GM12872 (cell line): Measurements from ENCODE around the gene HS1BP3.
A peak's percentile ranks its signal among the peaks of the same experiment; 100 is the strongest.

Experiments used
- TF ChIP-seq, protein P1 (sequence below): IDR thresholded peaks from 3 replicates; pipeline ENCODE4 v1.5.1; 2011; ENCODE audit warnings: low read depth, mild to moderate bottlenecking, low read length, moderate library complexity; ENCODE audit not compliant: insufficient read depth

HS1BP3 gene

DNA sequence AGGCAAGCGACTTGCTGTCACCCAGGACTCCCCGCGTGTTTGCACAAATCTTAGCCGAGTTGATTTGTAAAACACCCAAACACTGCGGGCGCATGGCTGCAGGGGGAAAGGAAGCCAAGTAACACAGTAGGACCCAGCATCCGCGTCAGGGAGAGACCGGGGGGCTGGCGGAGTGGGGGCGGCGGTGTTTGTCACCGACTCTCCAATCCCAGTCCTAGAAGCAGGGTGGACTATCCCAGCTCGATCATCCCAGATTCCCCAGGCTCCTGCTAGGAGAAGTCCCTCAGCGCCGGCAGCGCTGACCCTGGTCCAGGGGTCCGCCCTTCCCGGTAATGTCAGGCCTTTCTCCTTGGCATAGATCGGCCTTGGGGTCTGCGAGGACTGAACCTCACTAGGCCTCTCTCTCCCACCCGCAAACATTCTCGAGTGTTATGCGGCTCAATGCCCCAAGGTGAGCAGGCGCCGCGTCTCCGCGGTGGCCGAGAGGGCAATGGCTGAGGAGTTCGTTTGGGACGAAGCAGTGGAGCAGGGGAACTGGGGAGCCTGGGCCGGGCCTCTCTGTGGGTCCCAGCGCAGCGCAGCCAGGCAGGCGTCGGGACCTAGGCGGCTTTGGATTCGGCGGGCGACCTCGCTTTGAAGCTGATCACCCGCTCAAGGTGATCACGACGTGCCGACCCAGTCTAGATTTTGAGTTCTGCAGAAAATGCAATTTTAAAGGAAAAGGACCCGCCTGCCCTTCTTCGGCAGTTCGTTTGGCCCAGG lies 14.5 kb upstream of the HS1BP3 start:
- TF ChIP-seq, protein P1, sequence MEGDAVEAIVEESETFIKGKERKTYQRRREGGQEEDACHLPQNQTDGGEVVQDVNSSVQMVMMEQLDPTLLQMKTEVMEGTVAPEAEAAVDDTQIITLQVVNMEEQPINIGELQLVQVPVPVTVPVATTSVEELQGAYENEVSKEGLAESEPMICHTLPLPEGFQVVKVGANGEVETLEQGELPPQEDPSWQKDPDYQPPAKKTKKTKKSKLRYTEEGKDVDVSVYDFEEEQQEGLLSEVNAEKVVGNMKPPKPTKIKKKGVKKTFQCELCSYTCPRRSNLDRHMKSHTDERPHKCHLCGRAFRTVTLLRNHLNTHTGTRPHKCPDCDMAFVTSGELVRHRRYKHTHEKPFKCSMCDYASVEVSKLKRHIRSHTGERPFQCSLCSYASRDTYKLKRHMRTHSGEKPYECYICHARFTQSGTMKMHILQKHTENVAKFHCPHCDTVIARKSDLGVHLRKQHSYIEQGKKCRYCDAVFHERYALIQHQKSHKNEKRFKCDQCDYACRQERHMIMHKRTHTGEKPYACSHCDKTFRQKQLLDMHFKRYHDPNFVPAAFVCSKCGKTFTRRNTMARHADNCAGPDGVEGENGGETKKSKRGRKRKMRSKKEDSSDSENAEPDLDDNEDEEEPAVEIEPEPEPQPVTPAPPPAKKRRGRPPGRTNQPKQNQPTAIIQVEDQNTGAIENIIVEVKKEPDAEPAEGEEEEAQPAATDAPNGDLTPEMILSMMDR: no peak

DNA sequence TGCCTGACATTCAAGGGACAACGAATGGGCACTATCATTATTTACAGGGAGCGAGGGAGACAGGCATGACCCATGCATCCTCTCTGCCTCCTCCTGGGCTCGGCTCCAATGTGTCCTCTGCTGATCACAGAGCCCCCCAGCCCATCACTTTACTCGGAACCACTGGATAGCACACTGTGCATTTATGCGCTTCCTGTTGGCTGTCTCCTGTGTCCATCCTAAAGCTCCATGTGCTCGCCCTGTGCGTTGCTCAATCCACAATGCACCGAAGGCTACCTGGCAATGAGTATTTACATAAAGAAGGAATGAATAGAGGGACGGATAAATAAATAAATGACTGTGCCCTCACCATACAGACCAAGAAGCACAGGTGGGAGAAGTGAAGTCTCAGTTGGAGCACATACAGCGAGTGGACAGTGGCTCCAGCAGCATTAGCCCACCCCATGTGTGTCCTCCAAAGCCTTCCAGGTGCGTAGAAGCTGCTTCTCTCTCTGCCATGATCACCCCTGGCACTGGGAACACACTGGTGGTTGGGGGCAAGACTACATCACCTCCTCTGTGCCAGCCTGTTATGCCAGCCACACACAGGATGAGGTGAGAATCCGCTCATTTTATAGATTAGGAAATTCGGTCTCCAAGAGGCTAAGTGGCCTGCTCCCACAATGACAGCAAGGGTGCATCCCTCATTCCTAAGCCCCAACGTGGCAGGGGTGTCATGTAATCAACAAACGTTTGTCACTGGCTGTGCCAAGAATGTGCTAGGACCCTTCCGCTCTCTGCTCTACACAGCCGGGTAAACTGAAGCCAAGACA lies 13.7 kb upstream of the HS1BP3 start:
- TF ChIP-seq, protein P1: no peak

DNA sequence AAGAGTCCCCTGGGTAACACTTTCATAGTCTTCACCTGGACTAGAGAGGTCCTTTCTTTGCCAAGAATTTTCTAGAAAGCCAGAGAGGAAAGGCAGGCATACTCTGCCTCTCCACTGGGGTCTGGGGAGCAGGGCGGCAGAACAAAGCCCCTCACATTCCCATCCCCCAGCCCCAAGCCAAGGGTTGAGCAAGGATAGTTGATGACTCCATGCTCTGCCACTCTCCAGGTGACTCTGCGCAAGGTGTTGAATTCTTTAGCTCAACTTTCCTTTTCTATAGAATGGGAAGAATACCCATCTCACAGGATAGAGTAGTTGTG lies 13.1 kb upstream of the HS1BP3 start:
- TF ChIP-seq, protein P1: no peak

DNA sequence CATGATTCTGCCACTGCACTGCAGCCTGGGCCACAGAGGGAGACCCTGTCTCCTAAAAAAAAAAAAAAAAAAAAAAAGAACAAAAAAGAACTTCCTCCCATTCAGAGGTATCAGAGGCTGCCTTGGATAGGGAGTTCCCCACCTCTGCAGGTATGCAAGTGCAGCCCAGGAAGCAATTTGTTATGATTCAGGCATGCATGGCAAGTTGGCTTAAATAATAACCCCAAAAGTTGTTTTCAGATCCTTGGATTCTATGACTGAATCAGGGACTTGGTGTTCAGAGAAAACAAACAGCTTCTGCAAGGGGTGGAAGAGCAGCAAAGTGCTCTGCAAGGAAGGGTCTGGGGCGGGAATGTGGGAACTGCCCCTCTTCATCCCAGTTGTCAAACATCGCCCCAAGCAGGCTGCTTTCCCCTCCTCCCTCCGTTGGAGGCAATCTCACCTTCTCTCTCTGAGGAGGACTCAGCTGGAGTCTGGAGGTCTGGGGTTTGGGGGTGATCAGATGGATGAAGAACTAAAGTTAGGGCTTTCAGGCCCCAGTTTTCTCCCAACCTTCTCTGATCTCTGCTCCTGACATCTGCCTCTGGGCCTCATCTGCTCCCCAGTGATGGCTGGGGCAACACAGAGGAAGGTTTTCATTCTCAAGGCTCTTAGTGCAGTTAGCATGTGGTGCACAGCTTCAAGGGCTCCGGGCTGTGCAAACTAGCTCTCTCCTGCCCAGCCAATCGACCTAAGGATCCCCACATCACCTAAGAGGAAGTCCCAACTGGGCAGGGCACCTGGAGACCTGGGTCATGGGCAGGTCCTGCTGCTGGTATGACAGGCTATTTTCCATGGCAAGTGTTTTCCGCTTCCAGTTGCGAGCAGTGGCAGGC lies 12.5 kb upstream of the HS1BP3 start:
- TF ChIP-seq, protein P1: no peak

DNA sequence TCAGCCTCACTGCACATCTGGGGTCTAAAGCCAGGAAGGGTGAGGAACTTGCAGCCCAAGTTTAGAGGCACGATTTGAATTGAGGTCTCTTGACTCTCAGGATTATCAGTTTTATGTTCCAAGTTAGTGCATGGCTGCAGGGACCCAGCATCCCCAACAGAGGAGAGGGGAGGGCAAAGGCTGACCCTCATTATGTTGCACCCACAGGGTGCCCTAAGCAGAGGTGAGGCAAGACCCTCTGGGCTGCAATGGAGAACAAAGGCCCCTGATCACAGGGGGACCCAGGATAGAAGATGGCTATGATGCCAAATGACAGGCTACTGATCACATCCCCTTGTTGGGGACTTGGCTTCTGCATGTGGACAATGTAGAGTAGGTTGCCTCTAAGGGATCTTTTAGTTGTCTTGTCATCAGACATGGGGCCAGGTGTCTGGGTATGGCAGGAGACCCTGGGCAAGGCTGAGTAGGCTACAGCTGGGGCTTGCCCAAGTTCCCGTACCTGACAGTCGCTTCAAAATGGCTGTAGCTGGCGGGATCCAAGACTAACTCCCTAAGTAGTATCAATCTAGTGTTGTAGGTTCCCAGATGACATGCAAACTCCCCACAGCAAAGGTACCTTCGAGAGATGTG lies 11.5 kb upstream of the HS1BP3 start:
- TF ChIP-seq, protein P1: no peak

DNA sequence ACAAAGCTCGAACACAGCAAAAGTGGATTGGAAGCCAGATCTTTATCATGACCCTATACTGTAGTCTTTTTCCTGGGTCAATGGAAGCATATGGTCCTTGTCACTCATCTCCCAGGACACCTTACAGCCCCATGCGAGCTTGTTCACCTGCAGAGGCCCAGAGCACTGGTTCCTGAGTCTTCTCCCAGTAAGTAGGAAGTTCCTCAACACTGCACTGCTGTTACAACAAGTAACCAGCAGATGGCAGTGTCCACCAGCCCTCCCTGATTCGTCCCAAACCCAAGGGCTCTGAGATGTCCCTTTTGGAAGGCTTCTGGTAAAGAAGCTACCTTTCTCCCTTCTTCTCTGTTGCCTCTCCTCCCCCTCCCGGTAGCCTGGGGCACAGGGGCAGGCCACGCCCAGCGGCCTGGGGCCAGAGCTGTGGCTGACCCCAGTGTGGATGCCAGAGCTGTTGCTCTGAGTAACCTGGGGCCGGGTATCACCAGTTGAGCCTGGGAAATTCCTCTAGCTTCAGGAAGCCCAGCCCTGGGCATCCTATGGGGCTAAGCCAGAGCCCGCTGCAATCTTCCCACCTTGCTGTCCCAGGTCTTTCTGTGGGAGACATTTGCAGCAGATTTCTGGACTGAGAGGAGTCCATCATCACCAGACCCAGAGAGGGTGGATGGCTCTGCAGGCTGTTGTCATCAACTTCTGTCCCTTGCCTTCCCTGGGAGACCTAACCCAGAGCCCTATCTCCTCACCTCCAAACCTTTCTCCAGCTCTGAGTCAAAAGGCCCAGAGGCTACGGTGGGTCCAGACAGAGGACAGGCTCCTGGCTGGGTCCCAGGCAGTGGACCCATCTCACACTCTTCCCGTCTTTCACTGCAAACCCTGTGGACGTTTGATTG lies 10.8 kb upstream of the HS1BP3 start:
- TF ChIP-seq, protein P1: peak; percentile 98
